ENCODE data around the gene VAV2.

Gene VAV2

DNA sequence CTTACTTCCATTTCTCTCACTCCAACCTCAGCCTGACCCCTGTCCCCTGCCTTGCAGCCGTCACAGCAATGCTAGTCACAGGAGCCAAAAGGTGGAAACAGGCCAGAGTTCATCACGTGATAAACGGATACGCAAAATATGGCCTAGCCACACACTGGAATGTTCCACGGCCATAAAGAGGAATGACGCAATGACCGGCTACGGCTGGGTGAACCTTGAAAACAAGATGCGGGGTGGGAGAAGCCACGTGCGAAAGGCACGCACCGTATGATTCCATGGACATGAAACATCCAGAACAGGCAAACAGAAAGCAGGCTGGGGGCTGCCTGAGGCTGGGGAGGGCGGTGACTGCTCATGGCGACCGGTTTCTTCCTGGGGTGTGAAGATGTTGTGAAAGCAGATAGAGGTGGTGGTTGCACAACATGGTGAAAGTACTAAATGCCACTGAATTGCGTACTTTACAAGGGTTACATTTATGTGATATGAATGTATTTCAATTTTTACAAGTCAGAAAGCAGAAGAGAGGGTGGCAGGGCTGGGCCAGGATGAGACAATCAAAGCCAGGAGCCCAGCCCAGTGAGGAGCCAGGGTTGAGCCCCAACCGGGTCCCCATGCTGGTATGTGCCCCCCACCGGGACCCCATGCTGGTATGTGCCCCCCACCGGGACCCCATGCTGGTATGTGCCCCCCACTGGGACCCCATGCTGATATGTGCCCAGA lies 136.2 kb downstream of the VAV2 start:
- Histone ChIP-seq H3K4me1 (ENCODE audit: insufficient read depth, low read length) (no peaks in the 10 kb centered on the region), H3K9ac (ENCODE audit: low read depth, low read length) (no peak overlapping the region), H3K27ac (ENCODE audit: low read depth, low read length) (no peak overlapping the region), H3K36me3 (ENCODE audit: insufficient read depth, low read length) (no peaks in the 10 kb centered on the region), H3K4me3 (ENCODE audit: low read length) (no peak overlapping the region), H3K9me3 (ENCODE audit: insufficient read depth, low read depth, low read length) (no peaks in the 10 kb centered on the region), H3K27me3 (ENCODE audit: insufficient read depth, low read length) (no peaks in the 10 kb centered on the region)
- WGBS: 92% methylated on average over 20 of the region's 20 CpGs

DNA sequence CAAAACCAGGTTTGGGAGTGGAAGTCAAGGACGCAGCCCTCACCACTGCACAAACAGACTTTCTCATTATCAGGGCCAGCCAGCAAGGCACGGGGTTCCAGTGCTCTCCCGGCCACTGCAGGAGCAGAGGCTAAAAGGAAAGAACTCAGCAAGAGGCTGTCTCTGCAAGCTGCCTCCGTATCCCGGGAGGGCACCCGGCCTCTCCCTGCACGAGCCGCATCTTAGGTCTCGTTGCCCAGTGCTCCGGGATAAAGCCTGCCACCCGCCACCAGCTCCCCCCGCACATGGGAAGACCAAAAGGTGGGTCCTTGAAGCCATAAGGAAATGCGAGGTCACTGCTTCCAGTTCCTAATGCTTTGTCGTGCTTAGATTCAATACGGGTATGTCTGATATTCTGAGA lies 136.8 kb downstream of the VAV2 start:
- no peaks in the 10 kb centered on the region for H3K27me3 ChIP-seq (ENCODE audit: insufficient read depth, low read length)
- H3K36me3 ChIP-seq (ENCODE audit: insufficient read depth, low read length): no peaks in the 10 kb centered on the region
- H3K9ac ChIP-seq (ENCODE audit: low read depth, low read length): no peak overlapping the region
- no peak overlapping the region for H3K27ac ChIP-seq (ENCODE audit: low read depth, low read length)
- H3K4me1 ChIP-seq (ENCODE audit: insufficient read depth, low read length): no peaks in the 10 kb centered on the region
- 95% methylated on average over 15 of the region's 15 CpGs for WGBS
- H3K9me3 ChIP-seq (ENCODE audit: insufficient read depth, low read depth, low read length): no peaks in the 10 kb centered on the region
- H3K4me3 ChIP-seq (ENCODE audit: low read length): no peak overlapping the region

DNA sequence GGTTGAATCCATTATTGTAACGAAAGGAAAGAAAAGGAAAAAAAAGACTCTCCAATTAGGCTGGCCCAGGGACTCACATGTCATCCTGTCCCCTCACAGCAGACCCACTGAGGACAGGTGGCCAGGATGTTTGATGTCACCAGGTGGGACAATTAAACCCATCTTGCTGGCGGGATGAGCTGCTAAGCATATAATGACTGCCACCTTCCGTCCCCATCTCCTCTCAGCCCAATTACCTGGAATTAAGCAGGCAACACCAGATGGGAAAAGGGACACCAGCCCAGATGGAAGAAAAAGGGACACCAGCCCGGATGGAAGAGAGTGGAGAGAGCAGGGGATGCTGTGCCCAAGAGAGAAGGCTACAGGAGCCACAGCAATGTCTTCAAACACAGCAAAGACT lies 137.4 kb downstream of the VAV2 start:
- H3K27ac ChIP-seq (ENCODE audit: low read depth, low read length): no peak overlapping the region
- no peak overlapping the region for H3K4me3 ChIP-seq (ENCODE audit: low read length)
- H3K36me3 ChIP-seq (ENCODE audit: insufficient read depth, low read length): no peaks in the 10 kb centered on the region
- no peak overlapping the region for H3K9ac ChIP-seq (ENCODE audit: low read depth, low read length)
- WGBS: 83% methylated on average over 3 of the region's 4 CpGs
- no peaks in the 10 kb centered on the region for H3K9me3 ChIP-seq (ENCODE audit: insufficient read depth, low read depth, low read length)
- no peaks in the 10 kb centered on the region for H3K4me1 ChIP-seq (ENCODE audit: insufficient read depth, low read length)
- H3K27me3 ChIP-seq (ENCODE audit: insufficient read depth, low read length): no peaks in the 10 kb centered on the region

DNA sequence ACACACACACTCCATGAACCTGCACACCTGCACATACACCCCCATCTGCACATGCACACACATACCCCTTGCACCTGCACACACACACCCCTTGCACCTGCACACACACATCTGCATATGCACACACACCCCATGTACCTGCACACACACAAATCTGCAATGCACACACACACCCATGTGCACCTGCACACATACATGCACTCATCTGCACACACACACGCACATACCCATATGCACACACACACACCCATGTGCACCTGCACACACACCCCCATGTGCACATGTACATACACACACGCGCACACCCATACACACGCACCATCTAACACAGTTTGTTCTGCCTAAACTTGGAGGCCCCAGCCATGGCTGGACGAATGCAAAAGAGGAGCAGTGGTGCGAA lies 138.1 kb downstream of the VAV2 start:
- no peaks in the 10 kb centered on the region for H3K4me1 ChIP-seq (ENCODE audit: insufficient read depth, low read length)
- no peak overlapping the region for H3K27ac ChIP-seq (ENCODE audit: low read depth, low read length)
- H3K36me3 ChIP-seq (ENCODE audit: insufficient read depth, low read length): no peaks in the 10 kb centered on the region
- no peak overlapping the region for H3K4me3 ChIP-seq (ENCODE audit: low read length)
- H3K9me3 ChIP-seq (ENCODE audit: insufficient read depth, low read depth, low read length): no peaks in the 10 kb centered on the region
- WGBS: 94% methylated on average over 6 of the region's 6 CpGs
- no peak overlapping the region for H3K9ac ChIP-seq (ENCODE audit: low read depth, low read length)
- H3K27me3 ChIP-seq (ENCODE audit: insufficient read depth, low read length): no peaks in the 10 kb centered on the region

DNA sequence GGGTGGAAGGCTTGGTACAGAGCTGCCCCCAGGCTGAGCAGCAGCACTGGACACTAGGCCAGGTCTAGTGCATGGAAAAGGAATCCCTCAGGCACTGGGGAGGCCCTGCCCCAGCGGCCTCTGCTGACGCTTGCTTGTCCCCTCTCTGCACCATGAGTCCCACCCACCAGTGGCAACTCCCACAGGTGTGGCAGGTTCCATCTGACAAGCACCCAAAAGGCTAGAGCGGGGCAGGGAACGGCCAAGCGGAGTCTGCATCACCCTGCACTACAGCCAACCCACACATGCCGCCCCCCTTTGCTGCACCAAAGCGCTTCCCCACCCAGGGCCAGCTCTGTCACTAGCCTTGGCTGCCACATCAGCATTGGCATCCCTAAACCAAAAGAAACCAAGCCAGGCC lies 138.8 kb downstream of the VAV2 start:
- H3K27me3 ChIP-seq (ENCODE audit: insufficient read depth, low read length): no peaks in the 10 kb centered on the region
- H3K4me3 ChIP-seq (ENCODE audit: low read length): no peak overlapping the region
- H3K9ac ChIP-seq (ENCODE audit: low read depth, low read length): no peak overlapping the region
- no peaks in the 10 kb centered on the region for H3K36me3 ChIP-seq (ENCODE audit: insufficient read depth, low read length)
- 95% methylated on average over 7 of the region's 7 CpGs for WGBS
- H3K4me1 ChIP-seq (ENCODE audit: insufficient read depth, low read length): no peaks in the 10 kb centered on the region
- no peaks in the 10 kb centered on the region for H3K9me3 ChIP-seq (ENCODE audit: insufficient read depth, low read depth, low read length)
- H3K27ac ChIP-seq (ENCODE audit: low read depth, low read length): no peak overlapping the region

DNA sequence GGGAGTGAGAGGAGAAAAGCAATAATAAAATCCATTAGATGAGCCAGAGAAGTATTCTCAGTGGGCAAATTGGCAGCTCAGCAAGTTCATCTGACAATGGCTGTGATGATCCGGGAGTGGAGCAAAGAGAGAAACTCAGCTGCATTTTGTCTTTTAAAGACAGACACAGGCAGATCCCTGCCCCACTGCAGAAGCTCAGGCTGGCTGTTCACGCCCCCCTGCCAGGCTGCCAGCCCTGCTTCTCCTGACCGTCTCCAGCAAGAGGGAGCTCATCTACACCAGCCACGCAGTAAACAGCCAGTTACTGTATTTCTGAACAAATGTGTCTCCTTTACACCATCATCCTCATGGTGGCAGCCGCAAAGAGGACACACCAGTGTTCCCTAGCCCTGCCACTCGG lies 139.7 kb downstream of the VAV2 start:
- no peak overlapping the region for H3K9ac ChIP-seq (ENCODE audit: low read depth, low read length)
- 87% methylated on average over 6 of the region's 6 CpGs for WGBS
- H3K9me3 ChIP-seq (ENCODE audit: insufficient read depth, low read depth, low read length): no peaks in the 10 kb centered on the region
- H3K4me1 ChIP-seq (ENCODE audit: insufficient read depth, low read length): no peaks in the 10 kb centered on the region
- H3K36me3 ChIP-seq (ENCODE audit: insufficient read depth, low read length): no peaks in the 10 kb centered on the region
- no peaks in the 10 kb centered on the region for H3K27me3 ChIP-seq (ENCODE audit: insufficient read depth, low read length)
- no peak overlapping the region for H3K4me3 ChIP-seq (ENCODE audit: low read length)
- no peak overlapping the region for H3K27ac ChIP-seq (ENCODE audit: low read depth, low read length)

DNA sequence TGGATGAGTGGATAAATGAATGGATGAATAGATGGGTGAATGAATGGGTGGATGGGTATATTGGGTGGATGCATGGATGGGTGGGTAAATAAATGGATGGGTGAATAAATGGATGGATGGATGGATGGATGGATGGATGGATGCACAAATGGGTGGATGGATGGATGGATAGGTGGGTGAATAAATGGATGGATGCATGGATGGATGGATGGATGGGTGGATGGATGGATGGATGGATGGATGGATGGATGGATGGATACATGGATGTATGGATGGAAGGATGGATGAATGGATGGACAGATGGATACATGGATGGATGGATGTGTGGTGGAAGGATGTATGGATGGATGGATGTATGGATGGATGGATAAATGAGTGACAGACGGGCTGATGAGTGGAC lies 140.4 kb downstream of the VAV2 start:
- no peaks in the 10 kb centered on the region for H3K9me3 ChIP-seq (ENCODE audit: insufficient read depth, low read depth, low read length)
- no peaks in the 10 kb centered on the region for H3K27me3 ChIP-seq (ENCODE audit: insufficient read depth, low read length)
- H3K4me1 ChIP-seq (ENCODE audit: insufficient read depth, low read length): no peaks in the 10 kb centered on the region
- no peak overlapping the region for H3K27ac ChIP-seq (ENCODE audit: low read depth, low read length)
- 97% methylated on average over 1 of the region's 1 CpG for WGBS
- no peaks in the 10 kb centered on the region for H3K36me3 ChIP-seq (ENCODE audit: insufficient read depth, low read length)
- H3K9ac ChIP-seq (ENCODE audit: low read depth, low read length): no peak overlapping the region
- H3K4me3 ChIP-seq (ENCODE audit: low read length): no peak overlapping the region

DNA sequence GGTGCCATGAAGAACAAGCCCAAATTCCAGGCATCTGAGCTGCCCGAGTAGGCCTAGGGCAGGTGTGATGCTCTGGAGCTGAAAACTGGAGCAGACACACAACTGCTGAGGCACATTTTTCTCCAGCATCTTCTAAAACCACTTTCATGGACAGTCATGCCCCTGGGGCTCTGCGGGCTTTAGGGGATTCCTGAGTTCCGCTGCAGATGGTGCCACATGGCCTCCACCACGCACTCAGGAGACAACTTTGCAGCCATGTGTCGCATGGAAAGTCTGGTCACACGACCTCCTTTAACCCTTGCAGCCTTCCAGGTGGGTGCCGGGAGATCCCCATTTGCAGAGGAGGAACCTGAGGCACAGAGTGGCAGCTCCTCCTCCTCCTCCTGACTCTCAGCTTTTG lies 141.2 kb downstream of the VAV2 start:
- H3K27me3 ChIP-seq (ENCODE audit: insufficient read depth, low read length): no peaks in the 10 kb centered on the region
- H3K27ac ChIP-seq (ENCODE audit: low read depth, low read length): no peak overlapping the region
- H3K36me3 ChIP-seq (ENCODE audit: insufficient read depth, low read length): no peaks in the 10 kb centered on the region
- no peaks in the 10 kb centered on the region for H3K4me1 ChIP-seq (ENCODE audit: insufficient read depth, low read length)
- H3K4me3 ChIP-seq (ENCODE audit: low read length): no peak overlapping the region
- WGBS: 94% methylated on average over 7 of the region's 7 CpGs
- H3K9ac ChIP-seq (ENCODE audit: low read depth, low read length): no peak overlapping the region
- H3K9me3 ChIP-seq (ENCODE audit: insufficient read depth, low read depth, low read length): no peaks in the 10 kb centered on the region

DNA sequence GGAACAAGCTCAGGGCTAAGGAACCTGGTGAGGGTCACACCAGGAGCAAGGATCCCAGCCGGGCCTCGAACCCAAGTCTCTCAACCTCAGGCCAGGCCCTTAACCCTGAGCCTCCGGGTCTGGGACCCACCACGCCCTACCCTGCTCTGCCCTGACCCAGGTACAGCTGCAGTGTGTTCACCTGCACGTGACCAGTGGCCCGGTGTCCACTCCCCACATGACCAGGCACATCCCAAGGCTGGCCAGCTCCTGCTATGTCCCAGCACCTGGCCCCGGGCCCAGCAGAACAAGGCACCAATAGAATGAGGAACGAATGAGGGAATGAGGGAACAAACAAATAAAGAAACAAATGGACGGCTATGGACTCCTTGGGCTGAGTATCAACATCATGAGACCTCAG lies 142.0 kb downstream of the VAV2 start:
- H3K4me3 ChIP-seq (ENCODE audit: low read length): no peak overlapping the region
- no peaks in the 10 kb centered on the region for H3K27me3 ChIP-seq (ENCODE audit: insufficient read depth, low read length)
- H3K9ac ChIP-seq (ENCODE audit: low read depth, low read length): no peak overlapping the region
- no peaks in the 10 kb centered on the region for H3K4me1 ChIP-seq (ENCODE audit: insufficient read depth, low read length)
- no peak overlapping the region for H3K27ac ChIP-seq (ENCODE audit: low read depth, low read length)
- WGBS: 95% methylated on average over 9 of the region's 9 CpGs
- no peaks in the 10 kb centered on the region for H3K36me3 ChIP-seq (ENCODE audit: insufficient read depth, low read length)
- no peaks in the 10 kb centered on the region for H3K9me3 ChIP-seq (ENCODE audit: insufficient read depth, low read depth, low read length)

DNA sequence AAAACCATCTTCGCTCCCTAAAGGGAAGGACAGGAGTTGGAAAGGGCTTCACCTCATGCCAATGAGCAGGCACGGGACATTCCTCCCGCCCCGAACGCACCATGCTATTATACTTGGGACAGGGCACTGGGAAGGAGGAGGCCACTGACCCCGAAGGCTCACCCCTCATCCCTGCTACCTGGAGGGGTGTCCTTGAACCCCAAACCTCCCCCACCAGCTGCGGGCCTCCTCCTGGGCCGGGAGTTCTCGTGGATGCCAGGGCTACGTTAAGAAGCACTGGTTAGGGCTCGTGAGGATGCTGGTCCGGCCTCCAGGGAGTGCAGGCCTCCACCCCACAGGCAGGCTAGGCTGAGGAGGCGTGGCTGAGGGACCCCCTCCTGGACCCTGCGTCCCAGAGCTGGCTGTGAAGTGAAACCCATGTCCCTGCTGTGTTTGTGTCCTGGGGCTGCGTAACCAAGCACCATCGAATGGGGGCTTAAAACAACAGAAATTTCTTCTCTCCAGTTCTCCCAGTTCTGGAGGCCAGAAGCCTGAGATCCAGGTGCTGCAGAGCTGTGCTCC lies 142.9 kb downstream of the VAV2 start:
- H3K27ac ChIP-seq (ENCODE audit: low read depth, low read length): no peak overlapping the region
- H3K4me1 ChIP-seq (ENCODE audit: insufficient read depth, low read length): no peaks in the 10 kb centered on the region
- no peaks in the 10 kb centered on the region for H3K27me3 ChIP-seq (ENCODE audit: insufficient read depth, low read length)
- H3K4me3 ChIP-seq (ENCODE audit: low read length): no peak overlapping the region
- WGBS: 91% methylated on average over 16 of the region's 16 CpGs
- no peaks in the 10 kb centered on the region for H3K9me3 ChIP-seq (ENCODE audit: insufficient read depth, low read depth, low read length)
- H3K36me3 ChIP-seq (ENCODE audit: insufficient read depth, low read length): no peaks in the 10 kb centered on the region
- H3K9ac ChIP-seq (ENCODE audit: low read depth, low read length): no peak overlapping the region

DNA sequence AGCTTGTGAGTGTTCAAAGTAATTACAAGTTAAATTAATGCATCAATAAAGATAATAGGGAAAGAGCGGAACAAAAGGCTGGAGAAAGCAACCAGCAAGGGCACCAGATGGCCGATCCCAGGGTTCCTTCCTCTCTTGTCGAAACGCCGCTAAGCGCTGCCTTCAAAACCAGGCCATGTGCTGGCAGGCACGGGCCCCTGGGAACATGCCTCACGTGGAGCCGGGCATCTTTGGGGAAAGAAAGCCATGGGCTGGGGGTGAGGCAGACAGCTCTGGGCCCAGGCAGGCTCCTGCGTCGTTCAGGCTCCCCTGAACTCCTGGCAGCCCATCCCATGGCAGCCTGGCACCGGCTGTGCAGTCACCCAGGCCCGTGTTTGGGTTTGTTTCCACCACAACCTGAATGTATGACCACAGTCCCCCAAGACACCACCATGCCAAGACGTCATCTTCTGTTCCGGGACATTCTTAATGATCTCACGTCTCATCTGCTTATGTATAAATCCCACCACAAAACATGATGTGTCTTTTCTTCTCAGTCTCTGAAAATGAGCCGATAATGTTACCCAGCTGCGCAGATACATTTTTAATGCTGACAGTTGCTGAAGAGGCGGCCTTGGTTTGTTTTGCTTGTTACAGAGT lies 143.5 kb downstream of the VAV2 start:
- Histone ChIP-seq H3K4me3 (ENCODE audit: low read length) (no peak overlapping the region), H3K36me3 (ENCODE audit: insufficient read depth, low read length) (no peaks in the 10 kb centered on the region), H3K9me3 (ENCODE audit: insufficient read depth, low read depth, low read length) (no peaks in the 10 kb centered on the region), H3K4me1 (ENCODE audit: insufficient read depth, low read length) (no peaks in the 10 kb centered on the region), H3K27me3 (ENCODE audit: insufficient read depth, low read length) (no peaks in the 10 kb centered on the region), H3K27ac (ENCODE audit: low read depth, low read length) (no peak overlapping the region), H3K9ac (ENCODE audit: low read depth, low read length) (no peak overlapping the region)
- WGBS: 94% methylated on average over 19 of the region's 19 CpGs

Measured in HUES64 (cell line).